ENCODE measurements around the gene SCYL2.

DNA sequence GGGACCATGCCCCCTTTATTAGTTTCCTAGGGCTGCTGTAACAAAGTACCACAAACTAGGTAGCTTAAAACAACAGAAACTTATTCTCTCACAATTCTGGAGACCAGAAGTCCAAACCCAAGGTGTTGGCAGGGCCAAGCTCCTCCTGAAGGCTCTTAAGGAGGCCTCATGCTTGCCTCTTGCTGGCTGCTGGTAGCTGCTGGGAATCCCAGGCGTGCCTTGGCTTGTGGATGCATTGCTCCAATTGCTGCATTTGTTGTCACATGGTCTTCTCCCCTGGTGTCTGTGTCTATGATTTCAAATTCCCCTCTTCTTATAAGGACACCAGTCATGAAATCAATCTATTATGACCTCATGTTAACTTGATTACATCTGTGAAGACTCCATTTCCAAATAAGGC, 101.1 kb downstream of the SCYL2 start:
- TF ChIP-seq JUNB (IDR thresholded peaks at IDR 0.05; ENCODE audit: unreplicated experiment) (no peak), POLR2AphosphoS5 (IDR thresholded peaks at IDR 0.05; ENCODE audit: low read depth) (no peak), STAT1 (IDR thresholded peaks at IDR 0.05; ENCODE audit: unreplicated experiment) (no peak), EZH2 (IDR thresholded peaks at IDR 0.05; ENCODE audit: low read depth, unreplicated experiment) (no peak), EZH2phosphoT487 (IDR thresholded peaks at IDR 0.05; ENCODE audit: unreplicated experiment) (no peak), CREB1 (CRISPR knock-in tag; IDR thresholded peaks at IDR 0.05; ENCODE audit: low read depth) (no peak), ZNF114 (CRISPR knock-in tag; IDR thresholded peaks at IDR 0.05) (no peak), ZNF331 (CRISPR knock-in tag; IDR thresholded peaks at IDR 0.05; ENCODE audit: low read depth) (no peak)
- TF ChIP-seq, protein P1, sequence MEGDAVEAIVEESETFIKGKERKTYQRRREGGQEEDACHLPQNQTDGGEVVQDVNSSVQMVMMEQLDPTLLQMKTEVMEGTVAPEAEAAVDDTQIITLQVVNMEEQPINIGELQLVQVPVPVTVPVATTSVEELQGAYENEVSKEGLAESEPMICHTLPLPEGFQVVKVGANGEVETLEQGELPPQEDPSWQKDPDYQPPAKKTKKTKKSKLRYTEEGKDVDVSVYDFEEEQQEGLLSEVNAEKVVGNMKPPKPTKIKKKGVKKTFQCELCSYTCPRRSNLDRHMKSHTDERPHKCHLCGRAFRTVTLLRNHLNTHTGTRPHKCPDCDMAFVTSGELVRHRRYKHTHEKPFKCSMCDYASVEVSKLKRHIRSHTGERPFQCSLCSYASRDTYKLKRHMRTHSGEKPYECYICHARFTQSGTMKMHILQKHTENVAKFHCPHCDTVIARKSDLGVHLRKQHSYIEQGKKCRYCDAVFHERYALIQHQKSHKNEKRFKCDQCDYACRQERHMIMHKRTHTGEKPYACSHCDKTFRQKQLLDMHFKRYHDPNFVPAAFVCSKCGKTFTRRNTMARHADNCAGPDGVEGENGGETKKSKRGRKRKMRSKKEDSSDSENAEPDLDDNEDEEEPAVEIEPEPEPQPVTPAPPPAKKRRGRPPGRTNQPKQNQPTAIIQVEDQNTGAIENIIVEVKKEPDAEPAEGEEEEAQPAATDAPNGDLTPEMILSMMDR (conservative IDR thresholded peaks at IDR 0.05; ENCODE audit: low read depth in 2 of 2): no peak
- TF ChIP-seq, protein P2, sequence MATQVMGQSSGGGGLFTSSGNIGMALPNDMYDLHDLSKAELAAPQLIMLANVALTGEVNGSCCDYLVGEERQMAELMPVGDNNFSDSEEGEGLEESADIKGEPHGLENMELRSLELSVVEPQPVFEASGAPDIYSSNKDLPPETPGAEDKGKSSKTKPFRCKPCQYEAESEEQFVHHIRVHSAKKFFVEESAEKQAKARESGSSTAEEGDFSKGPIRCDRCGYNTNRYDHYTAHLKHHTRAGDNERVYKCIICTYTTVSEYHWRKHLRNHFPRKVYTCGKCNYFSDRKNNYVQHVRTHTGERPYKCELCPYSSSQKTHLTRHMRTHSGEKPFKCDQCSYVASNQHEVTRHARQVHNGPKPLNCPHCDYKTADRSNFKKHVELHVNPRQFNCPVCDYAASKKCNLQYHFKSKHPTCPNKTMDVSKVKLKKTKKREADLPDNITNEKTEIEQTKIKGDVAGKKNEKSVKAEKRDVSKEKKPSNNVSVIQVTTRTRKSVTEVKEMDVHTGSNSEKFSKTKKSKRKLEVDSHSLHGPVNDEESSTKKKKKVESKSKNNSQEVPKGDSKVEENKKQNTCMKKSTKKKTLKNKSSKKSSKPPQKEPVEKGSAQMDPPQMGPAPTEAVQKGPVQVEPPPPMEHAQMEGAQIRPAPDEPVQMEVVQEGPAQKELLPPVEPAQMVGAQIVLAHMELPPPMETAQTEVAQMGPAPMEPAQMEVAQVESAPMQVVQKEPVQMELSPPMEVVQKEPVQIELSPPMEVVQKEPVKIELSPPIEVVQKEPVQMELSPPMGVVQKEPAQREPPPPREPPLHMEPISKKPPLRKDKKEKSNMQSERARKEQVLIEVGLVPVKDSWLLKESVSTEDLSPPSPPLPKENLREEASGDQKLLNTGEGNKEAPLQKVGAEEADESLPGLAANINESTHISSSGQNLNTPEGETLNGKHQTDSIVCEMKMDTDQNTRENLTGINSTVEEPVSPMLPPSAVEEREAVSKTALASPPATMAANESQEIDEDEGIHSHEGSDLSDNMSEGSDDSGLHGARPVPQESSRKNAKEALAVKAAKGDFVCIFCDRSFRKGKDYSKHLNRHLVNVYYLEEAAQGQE (IDR thresholded peaks at IDR 0.05; ENCODE audit: unreplicated experiment): no peak

Measured in GM23338 (cell line).